Measurements from ENCODE around the gene EPB41L2.

The EPB41L2 gene

DNA sequence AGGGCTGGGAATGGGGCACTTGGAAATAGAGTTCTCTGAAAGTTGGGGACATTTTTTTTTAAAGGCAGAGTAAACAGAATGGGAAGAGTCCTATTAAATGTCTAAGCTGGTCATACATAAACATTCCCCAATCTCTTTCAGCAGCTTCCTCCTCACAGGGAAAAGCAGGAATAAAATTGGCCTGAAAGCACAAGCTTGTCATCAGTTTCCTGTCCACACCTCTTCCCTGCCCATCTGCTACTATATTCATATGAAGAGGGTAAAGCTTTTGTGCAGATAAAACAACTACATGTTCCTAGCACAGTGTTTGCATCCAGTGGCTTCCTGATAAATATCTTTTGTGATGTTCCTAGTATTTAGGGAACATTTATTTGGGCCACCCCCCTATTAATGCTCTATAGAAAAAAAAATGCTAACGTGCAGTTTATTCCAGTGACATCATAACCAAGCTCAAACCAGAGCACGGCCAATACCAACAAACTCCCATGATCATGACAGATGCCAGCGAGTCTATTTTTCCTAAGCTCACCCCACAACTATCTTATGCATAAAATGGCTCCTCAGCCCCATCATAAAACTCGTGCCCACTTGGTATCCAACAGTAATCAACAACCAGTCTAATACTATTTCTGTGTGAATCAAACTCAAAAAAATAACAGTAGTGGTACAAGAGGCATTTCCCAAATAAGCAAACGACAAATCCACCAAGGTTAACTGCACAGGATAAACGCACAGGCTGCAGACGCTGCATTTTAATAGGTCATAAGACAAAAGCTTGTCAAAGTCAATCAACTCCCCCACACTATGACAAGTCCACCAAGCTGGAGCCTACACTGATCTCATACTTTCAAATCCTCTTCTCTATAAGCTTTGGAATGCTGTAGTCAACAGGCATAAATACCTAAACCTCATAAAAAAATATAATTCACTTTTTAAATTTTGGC, 95.3 kb downstream of the EPB41L2 start:
- DNase-seq (ENCODE audit: low read depth, low spot score), result no peak
- peak overlapping the region; percentile 48; the same call in 1 of the 2 replicates for H3K27ac ChIP-seq

DNA sequence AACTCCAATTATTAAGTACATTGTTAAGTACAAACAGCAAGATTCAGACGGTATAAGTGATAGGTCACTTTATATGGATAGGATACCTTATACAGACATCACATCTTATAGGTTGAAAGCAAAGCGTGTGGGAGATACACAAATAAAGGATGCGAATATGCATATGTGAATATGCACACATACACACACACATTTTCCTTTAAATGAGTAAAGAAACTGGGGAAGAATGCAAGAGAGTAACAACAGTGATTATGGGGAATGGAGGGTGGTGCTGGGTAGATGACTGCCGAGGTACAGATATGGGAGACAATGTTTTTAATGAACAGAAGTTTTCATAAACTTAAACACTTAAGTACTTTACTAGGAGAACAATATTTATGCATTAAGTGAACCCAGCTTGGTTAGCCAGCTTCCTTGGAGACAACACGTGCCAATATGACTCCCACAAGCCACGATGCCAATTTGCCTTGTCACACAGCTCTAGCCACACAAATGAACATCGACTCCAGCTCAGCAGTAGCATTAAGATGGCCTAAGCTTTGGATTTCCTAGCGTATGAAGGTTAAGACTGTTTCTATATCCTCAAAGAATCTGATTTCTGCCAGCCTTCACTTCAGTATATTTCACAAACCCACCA, 96.6 kb downstream of the EPB41L2 start:
- no peaks in the 10 kb centered on the region for H3K9me3 ChIP-seq (ENCODE audit: low read depth, low read length)
- no peak overlapping the region for H3K4me3 ChIP-seq
- 0 out of 2 replicates have a peak overlapping the region, but pooled peaks have one; percentile 48 for H3K27ac ChIP-seq
- H3K36me3 ChIP-seq (ENCODE audit: insufficient read depth, low read length), result no peaks in the 10 kb centered on the region
- H3K9ac ChIP-seq (ENCODE audit: insufficient read length), result no peak overlapping the region
- DNase-seq (ENCODE audit: low read depth, low spot score), result no peak
- no peak for TF ChIP-seq EZH2 (IDR thresholded peaks at IDR 0.05)
- no peak for TF ChIP-seq POLR2AphosphoS5 (IDR thresholded peaks at IDR 0.05; ENCODE audit: borderline replicate concordance, low read depth, low read length)
- no peak for TF ChIP-seq FOXP2 (optimal IDR thresholded peaks at IDR 0.05; ENCODE audit: control extremely low read depth, extremely low read length, insufficient read depth)

More for the DNA sequence above, 95.3 kb downstream of the EPB41L2 start:
- H3K9ac ChIP-seq (ENCODE audit: insufficient read length), result no peak overlapping the region
- H3K9me3 ChIP-seq (ENCODE audit: low read depth, low read length), result no peaks in the 10 kb centered on the region
- no peaks in the 10 kb centered on the region for H3K36me3 ChIP-seq (ENCODE audit: insufficient read depth, low read length)
- no peak overlapping the region for H3K4me3 ChIP-seq
- TF ChIP-seq EZH2 (IDR thresholded peaks at IDR 0.05) (no peak), FOXP2 (optimal IDR thresholded peaks at IDR 0.05; ENCODE audit: control extremely low read depth, extremely low read length, insufficient read depth) (no peak), POLR2AphosphoS5 (IDR thresholded peaks at IDR 0.05; ENCODE audit: borderline replicate concordance, low read depth, low read length) (no peak)

DNA sequence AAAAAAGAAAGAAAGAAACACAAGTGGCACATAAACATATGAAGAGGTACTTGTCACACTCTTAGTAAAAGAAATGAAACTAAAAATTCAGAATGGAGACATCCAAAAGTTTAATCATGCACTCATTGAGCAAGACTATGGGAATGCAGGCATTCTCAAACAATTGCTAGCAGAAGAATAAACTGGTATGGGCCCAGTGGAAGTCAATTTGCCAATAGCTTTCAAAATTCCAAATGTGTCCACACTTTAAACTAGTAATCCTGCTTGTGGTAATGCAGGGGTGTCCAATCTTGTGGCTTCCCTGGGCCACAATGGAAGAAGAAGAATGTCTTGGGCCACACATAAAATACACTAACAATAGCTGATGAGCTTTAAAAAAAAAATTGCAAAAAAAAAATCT, 97.4 kb downstream of the EPB41L2 start:
- no peaks in the 10 kb centered on the region for H3K36me3 ChIP-seq (ENCODE audit: insufficient read depth, low read length)
- H3K9me3 ChIP-seq (ENCODE audit: low read depth, low read length), result no peaks in the 10 kb centered on the region
- H3K4me3 ChIP-seq, result no peak overlapping the region
- TF ChIP-seq FOXP2 (optimal IDR thresholded peaks at IDR 0.05; ENCODE audit: control extremely low read depth, extremely low read length, insufficient read depth), result no peak
- no peak overlapping the region for H3K9ac ChIP-seq (ENCODE audit: insufficient read length)
- peak overlapping the region; percentile 42; the same call in 1 of the 2 replicates for H3K27ac ChIP-seq
- DNase-seq (ENCODE audit: low read depth, low spot score), result no peak

DNA sequence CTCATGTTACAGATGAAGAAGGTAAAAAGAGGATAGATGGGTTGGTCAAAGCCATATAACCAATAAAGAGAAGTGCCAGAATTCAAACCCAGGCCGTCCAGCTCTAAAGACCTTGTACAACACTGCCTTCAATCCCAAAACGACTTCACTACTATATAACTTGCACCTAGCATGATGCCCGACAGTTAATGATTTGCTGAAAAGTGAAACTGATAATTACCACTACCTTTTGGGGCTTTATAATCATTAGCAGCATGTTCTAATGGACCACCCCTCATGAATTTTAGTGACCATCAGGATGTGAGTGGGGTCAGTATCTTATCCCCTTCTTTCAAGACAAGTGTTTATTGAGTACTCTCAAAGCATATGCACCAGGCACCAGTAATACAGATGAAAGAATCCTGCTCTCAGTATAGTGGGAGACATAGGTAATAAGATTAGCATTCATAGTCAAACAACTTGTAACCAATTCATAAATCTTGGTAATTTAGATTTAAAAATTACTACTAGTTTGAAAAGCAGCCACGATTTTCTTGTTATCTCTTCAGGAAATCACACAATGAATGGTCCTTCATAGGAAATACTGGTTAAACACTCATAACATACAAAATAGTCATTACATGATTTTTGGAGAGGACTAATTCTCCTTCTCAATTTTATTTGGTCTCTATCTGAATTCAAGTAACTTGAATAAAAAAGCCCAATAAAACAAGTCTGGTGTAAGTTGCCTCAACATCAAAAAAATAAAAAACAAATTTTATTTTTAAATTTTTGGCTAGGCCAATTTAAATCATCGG, 98.0 kb downstream of the EPB41L2 start:
- H3K4me3 ChIP-seq, result no peak overlapping the region
- no peak for TF ChIP-seq POLR2AphosphoS5 (IDR thresholded peaks at IDR 0.05; ENCODE audit: borderline replicate concordance, low read depth, low read length)
- TF ChIP-seq FOXP2 (optimal IDR thresholded peaks at IDR 0.05; ENCODE audit: control extremely low read depth, extremely low read length, insufficient read depth), result no peak
- no peak for TF ChIP-seq EZH2 (IDR thresholded peaks at IDR 0.05)
- H3K27ac ChIP-seq, result 0 out of 2 replicates have a peak overlapping the region, but pooled peaks have one; percentile 42
- no peak overlapping the region for H3K9ac ChIP-seq (ENCODE audit: insufficient read length)
- H3K9me3 ChIP-seq (ENCODE audit: low read depth, low read length), result no peaks in the 10 kb centered on the region
- H3K36me3 ChIP-seq (ENCODE audit: insufficient read depth, low read length), result no peaks in the 10 kb centered on the region
- DNase-seq (ENCODE audit: low read depth, low spot score), result no peak

DNA sequence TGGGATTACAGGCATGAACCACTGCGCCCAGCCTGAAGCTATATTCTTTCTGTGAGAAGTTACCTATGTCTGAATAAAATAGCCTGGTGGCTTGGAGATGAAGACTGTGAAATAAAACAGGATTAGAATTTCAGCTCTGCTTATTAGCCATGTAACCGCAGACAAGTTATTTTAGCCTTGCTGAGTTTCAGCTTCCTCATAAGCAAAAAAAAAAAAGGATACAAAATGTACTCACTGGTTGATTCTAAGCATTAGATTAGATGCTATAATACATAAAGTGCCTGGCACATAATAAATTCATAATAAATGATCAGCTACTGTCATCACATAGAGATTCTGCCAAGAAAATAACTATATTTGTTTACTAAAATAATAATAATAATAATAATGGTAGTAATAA, 98.8 kb downstream of the EPB41L2 start:
- TF ChIP-seq EZH2 (IDR thresholded peaks at IDR 0.05), result no peak
- no peak for TF ChIP-seq POLR2AphosphoS5 (IDR thresholded peaks at IDR 0.05; ENCODE audit: borderline replicate concordance, low read depth, low read length)
- no peak for TF ChIP-seq FOXP2 (optimal IDR thresholded peaks at IDR 0.05; ENCODE audit: control extremely low read depth, extremely low read length, insufficient read depth)
- Histone ChIP-seq H3K9ac (ENCODE audit: insufficient read length) (no peak overlapping the region), H3K9me3 (ENCODE audit: low read depth, low read length) (no peaks in the 10 kb centered on the region), H3K4me3 (no peak overlapping the region), H3K36me3 (ENCODE audit: insufficient read depth, low read length) (no peaks in the 10 kb centered on the region), H3K27ac (no peak overlapping the region)
- DNase-seq (ENCODE audit: low read depth, low spot score), result no peak

DNA sequence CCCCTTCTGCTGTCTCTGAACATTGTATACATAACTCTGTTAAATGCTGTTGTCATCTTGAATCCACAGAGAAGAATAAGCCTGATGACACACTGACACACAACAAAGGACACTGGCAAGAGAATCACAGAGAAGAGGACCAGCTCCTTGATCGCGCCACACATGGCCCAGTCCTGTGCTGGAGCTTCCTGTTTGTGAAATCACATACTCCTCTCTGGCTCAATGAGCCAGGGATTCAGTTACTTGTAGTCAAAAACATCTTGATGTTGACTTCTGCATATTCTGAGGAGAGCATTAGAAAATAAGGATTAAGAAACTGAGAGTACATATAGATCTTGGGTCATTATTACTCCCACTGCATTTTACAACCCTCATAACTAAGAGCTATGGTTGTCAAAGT, 100.1 kb downstream of the EPB41L2 start:
- Histone ChIP-seq H3K4me3 (no peak overlapping the region), H3K36me3 (ENCODE audit: insufficient read depth, low read length) (no peaks in the 10 kb centered on the region), H3K9ac (ENCODE audit: insufficient read length) (no peak overlapping the region), H3K9me3 (ENCODE audit: low read depth, low read length) (no peaks in the 10 kb centered on the region), H3K27ac (no peak overlapping the region)
- no peak for TF ChIP-seq POLR2AphosphoS5 (IDR thresholded peaks at IDR 0.05; ENCODE audit: borderline replicate concordance, low read depth, low read length)
- no peak for TF ChIP-seq EZH2 (IDR thresholded peaks at IDR 0.05)
- TF ChIP-seq FOXP2 (optimal IDR thresholded peaks at IDR 0.05; ENCODE audit: control extremely low read depth, extremely low read length, insufficient read depth), result no peak
- no peak for DNase-seq (ENCODE audit: low read depth, low spot score)

DNA sequence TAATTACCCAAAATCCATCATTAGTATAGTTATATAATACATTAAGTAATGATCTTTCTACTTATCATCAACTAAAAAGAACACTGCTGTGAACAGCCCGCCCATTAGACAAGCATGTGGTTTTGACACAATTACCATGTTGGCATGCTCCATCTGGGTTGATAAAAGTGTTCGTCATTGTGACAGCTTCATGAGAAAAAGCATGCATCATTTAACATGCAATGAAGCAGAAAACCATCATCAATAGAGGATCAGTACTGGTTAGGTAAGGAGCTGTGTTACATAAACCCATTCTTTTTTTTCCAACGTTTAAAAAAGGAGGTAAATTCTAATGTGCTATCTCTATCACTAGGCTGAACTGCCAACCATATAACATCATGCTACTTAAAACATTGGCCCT, 101.9 kb downstream of the EPB41L2 start:
- TF ChIP-seq EZH2 (IDR thresholded peaks at IDR 0.05), result no peak
- no peak for TF ChIP-seq FOXP2 (optimal IDR thresholded peaks at IDR 0.05; ENCODE audit: control extremely low read depth, extremely low read length, insufficient read depth)
- TF ChIP-seq POLR2AphosphoS5 (IDR thresholded peaks at IDR 0.05; ENCODE audit: borderline replicate concordance, low read depth, low read length), result no peak
- 0 out of 2 replicates have a peak, but pooled peaks cover under 1% of the 10 kb centered on the region for H3K36me3 ChIP-seq (ENCODE audit: insufficient read depth, low read length)
- no peaks in the 10 kb centered on the region for H3K9me3 ChIP-seq (ENCODE audit: low read depth, low read length)
- no peak overlapping the region for H3K9ac ChIP-seq (ENCODE audit: insufficient read length)
- no peak overlapping the region for H3K4me3 ChIP-seq
- no peak overlapping the region for H3K27ac ChIP-seq
- DNase-seq (ENCODE audit: low read depth, low spot score), result no peak

DNA sequence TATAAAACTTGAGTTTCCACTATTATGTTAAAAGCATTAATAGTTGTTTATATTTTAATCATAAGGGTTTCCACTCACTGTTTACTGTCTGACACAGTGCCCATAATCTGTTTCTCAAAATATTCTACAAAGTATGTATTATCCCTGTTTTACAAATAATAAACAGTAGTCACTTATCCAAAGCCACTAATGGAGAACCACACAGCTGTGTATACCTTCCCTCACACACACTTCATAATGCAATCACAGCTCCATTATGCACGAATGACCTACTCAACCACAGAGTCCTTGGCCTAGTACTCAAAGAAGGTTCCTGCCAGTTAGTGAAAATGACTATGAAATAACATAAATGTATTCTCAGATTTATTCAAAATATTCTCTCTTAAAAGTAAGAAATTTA, 103.1 kb downstream of the EPB41L2 start:
- no peak for DNase-seq (ENCODE audit: low read depth, low spot score)
- peaks cover 12% of the 10 kb centered on the region for H3K36me3 ChIP-seq (ENCODE audit: insufficient read depth, low read length)
- no peak for TF ChIP-seq EZH2 (IDR thresholded peaks at IDR 0.05)
- no peak for TF ChIP-seq POLR2AphosphoS5 (IDR thresholded peaks at IDR 0.05; ENCODE audit: borderline replicate concordance, low read depth, low read length)
- TF ChIP-seq FOXP2 (optimal IDR thresholded peaks at IDR 0.05; ENCODE audit: control extremely low read depth, extremely low read length, insufficient read depth), result no peak
- no peak overlapping the region for H3K4me3 ChIP-seq
- no peak overlapping the region for H3K27ac ChIP-seq
- no peaks in the 10 kb centered on the region for H3K9me3 ChIP-seq (ENCODE audit: low read depth, low read length)
- H3K9ac ChIP-seq (ENCODE audit: insufficient read length), result no peak overlapping the region

Data from SK-N-MC (cell line).